Panc1 (cell line): Measurements from ENCODE around the gene ADSS1. TPM values are rescaled to one million over a fixed set of nuclear protein-coding genes. Genes with fewer than 3 reads are reported as not detected.

Source experiments
- ATAC-seq: fragments of 200-7000 bp; cut with Tn5 transposase; 2 replicates; pipeline ENCODE4 v1.9.1; 2020; ENCODE audit warnings: mild to moderate bottlenecking, moderate library complexity
- BruUV-seq: library from RNA; stranded (reverse); fragments of 400-500 nt; replicated peaks from 2 replicates; lab custom pipeline; 2021; lab: Mats Ljungman, UMichigan
- CTCF ChIA-PET: fragments of 300-600 bp; sonication (Branson Sonifier 250); formaldehyde crosslinking; loops from one replicate; lab custom pipeline; 2022; ENCODE audit warnings: antibody characterized with exemption; lab: Charles Lee
- POLR2A ChIA-PET: fragments of 300-600 bp; sonication (Branson Sonifier 250); formaldehyde crosslinking; loops from one replicate; lab custom pipeline; 2022; ENCODE audit warnings: antibody characterized with exemption; lab: Charles Lee
- DNase-seq: peaks from one replicate; pipeline ENCODE4 v3.0.0-alpha.2; 2010; ENCODE audit warnings: low read depth, low spot score
- H3K27ac ChIP-seq: 2 replicates; pipeline ENCODE4 v1.5.1; 2011; ENCODE audit warnings: mild to moderate bottlenecking, low read length, inconsistent platforms
- H3K27me3 ChIP-seq: fragments of 200-500 bp; sonication (Bioruptor generic); 2 replicates; pipeline ENCODE4 v1.6.0; 2014; ENCODE audit warnings: low read length, inconsistent platforms; ENCODE audit not compliant: control insufficient read depth, insufficient read depth
- H3K36me3 ChIP-seq: fragments of 200-500 bp; sonication (Bioruptor generic); 2 replicates; pipeline ENCODE4 v1.5.1; 2014; ENCODE audit warnings: inconsistent platforms, mild to moderate bottlenecking, low read length, moderate library complexity; ENCODE audit not compliant: control insufficient read depth, insufficient read depth
- H3K4me1 ChIP-seq: 2 replicates; pipeline ENCODE4 v1.5.1; 2011; ENCODE audit warnings: inconsistent platforms, mild to moderate bottlenecking, low read length, moderate library complexity; ENCODE audit not compliant: control insufficient read depth, insufficient read depth
- H3K4me3 ChIP-seq, 2 experiments: 2 replicates each; pipeline ENCODE4 v1.5.1; 2011 to 2012; ENCODE audit warnings: low read depth in 2 of 2, low read length in 2 of 2, mild to moderate bottlenecking in 2 of 2, inconsistent platforms in 1 of 2, moderate library complexity in 1 of 2
- H3K9me3 ChIP-seq: fragments of 200-500 bp; sonication (Bioruptor generic); 2 replicates; pipeline ENCODE4 v1.5.1; 2014; ENCODE audit warnings: low read depth, mild to moderate bottlenecking, inconsistent platforms, low read length, moderate library complexity; ENCODE audit not compliant: control insufficient read depth, insufficient read depth
- POLR2AphosphoS5 ChIP-seq: IDR thresholded peaks from 2 replicates; pipeline ENCODE4 v1.6.1; 2012; ENCODE audit warnings: mild to moderate bottlenecking, low read depth, low read length, moderate library complexity
- SIN3A ChIP-seq: IDR thresholded peaks from 2 replicates; pipeline ENCODE4 v1.6.1; 2012; ENCODE audit warnings: low read depth, mild to moderate bottlenecking, low read length, moderate library complexity, borderline replicate concordance; ENCODE audit not compliant: insufficient read depth
- TCF7L2 ChIP-seq: IDR thresholded peaks from 2 replicates; pipeline ENCODE4 v1.6.1; 2011; ENCODE audit warnings: mild to moderate bottlenecking, low read depth, low read length, inconsistent platforms
- in situ Hi-C: cut with HindIII; loops from 2 replicates; pipeline ENCODE4 v1.10.0; 2016; ENCODE audit warnings: low sequenced_read_pairs, low pct_unique_long_range_greater_than_20kb
- intact Hi-C: fragments of 100-400 bp; cut with micrococcal nuclease; formaldehyde crosslinking; loops from one replicate; pipeline ENCODE4 v1.10.0; 2022; ENCODE audit not compliant: unreplicated experiment
- total RNA-seq: library from RNA; stranded (reverse); gene quantifications from one replicate; pipeline ENCODE4 v1.2.1, GENCODE V29; 2021; ENCODE audit not compliant: unreplicated experiment
- TF ChIP-seq, protein P1 (sequence below): fragments of 450-650 bp; IDR thresholded peaks from 2 replicates; pipeline ENCODE4 v1.5.1; 2017; ENCODE audit warnings: mild to moderate bottlenecking
- TF ChIP-seq, protein P2 (sequence below), 2 experiments: IDR thresholded peaks; 2 replicates each; pipeline ENCODE4 v1.6.1; 2011 to 2012; ENCODE audit warnings: low read depth in 2 of 2, control low read depth in 1 of 2, low read length in 1 of 2, mild to moderate bottlenecking in 1 of 2, moderate library complexity in 1 of 2; ENCODE audit not compliant: insufficient read depth in 1 of 2

Gene ADSS1
- total RNA-seq, 1 experiment from 2014 or later: 9.4 TPM

DNA sequence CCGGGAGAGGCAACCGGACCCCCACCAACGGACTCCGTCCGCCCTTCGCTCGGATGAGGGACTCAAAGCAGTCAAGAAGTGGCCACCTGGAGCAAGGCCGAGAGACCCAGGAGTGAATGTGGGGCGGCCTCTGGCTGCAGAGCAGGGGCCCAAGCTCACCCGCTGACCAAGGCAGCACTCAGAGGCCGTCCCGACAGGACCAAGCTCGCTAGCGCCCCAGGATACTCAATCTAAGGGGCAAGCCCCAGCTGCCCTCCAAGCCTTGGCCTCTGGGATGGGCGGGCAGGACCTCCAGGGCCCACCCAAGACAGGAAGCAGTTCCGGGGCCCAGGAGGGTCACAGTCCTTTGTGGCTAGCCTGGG, 70.6 kb downstream of the ADSS1 start:
- ChIA-PET CTCF (interaction anchor here (1.0 kb wide), 1 partner anchor 32 kb away, joined by 3 read pairs; no protein-coding TSS in a partner anchor), POLR2A (no interaction called here)
- in situ Hi-C loops (no loop called here), intact Hi-C loops (no loop called here)
- TF ChIP-seq SIN3A (no peak), TCF7L2 (no peak), POLR2AphosphoS5 (no peak)
- TF ChIP-seq, protein P1, sequence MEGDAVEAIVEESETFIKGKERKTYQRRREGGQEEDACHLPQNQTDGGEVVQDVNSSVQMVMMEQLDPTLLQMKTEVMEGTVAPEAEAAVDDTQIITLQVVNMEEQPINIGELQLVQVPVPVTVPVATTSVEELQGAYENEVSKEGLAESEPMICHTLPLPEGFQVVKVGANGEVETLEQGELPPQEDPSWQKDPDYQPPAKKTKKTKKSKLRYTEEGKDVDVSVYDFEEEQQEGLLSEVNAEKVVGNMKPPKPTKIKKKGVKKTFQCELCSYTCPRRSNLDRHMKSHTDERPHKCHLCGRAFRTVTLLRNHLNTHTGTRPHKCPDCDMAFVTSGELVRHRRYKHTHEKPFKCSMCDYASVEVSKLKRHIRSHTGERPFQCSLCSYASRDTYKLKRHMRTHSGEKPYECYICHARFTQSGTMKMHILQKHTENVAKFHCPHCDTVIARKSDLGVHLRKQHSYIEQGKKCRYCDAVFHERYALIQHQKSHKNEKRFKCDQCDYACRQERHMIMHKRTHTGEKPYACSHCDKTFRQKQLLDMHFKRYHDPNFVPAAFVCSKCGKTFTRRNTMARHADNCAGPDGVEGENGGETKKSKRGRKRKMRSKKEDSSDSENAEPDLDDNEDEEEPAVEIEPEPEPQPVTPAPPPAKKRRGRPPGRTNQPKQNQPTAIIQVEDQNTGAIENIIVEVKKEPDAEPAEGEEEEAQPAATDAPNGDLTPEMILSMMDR: no peak
- TF ChIP-seq, protein P2, sequence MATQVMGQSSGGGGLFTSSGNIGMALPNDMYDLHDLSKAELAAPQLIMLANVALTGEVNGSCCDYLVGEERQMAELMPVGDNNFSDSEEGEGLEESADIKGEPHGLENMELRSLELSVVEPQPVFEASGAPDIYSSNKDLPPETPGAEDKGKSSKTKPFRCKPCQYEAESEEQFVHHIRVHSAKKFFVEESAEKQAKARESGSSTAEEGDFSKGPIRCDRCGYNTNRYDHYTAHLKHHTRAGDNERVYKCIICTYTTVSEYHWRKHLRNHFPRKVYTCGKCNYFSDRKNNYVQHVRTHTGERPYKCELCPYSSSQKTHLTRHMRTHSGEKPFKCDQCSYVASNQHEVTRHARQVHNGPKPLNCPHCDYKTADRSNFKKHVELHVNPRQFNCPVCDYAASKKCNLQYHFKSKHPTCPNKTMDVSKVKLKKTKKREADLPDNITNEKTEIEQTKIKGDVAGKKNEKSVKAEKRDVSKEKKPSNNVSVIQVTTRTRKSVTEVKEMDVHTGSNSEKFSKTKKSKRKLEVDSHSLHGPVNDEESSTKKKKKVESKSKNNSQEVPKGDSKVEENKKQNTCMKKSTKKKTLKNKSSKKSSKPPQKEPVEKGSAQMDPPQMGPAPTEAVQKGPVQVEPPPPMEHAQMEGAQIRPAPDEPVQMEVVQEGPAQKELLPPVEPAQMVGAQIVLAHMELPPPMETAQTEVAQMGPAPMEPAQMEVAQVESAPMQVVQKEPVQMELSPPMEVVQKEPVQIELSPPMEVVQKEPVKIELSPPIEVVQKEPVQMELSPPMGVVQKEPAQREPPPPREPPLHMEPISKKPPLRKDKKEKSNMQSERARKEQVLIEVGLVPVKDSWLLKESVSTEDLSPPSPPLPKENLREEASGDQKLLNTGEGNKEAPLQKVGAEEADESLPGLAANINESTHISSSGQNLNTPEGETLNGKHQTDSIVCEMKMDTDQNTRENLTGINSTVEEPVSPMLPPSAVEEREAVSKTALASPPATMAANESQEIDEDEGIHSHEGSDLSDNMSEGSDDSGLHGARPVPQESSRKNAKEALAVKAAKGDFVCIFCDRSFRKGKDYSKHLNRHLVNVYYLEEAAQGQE (IDR thresholded peaks at IDR 0.05; ENCODE audit: insufficient read depth in 1 of 2, low read depth in 2 of 2, low read length in 1 of 2): no peak
- DNase-seq (no peak), ATAC-seq (no peak)
- Histone ChIP-seq H3K36me3 (peaks cover 2% of the 10 kb centered on the region; the same call in 1 of the 2 replicates), H3K27ac (peak overlapping the region; percentile 81), H3K4me1 (peaks cover 61% of the 10 kb centered on the region), H3K4me3 (peak overlapping the region; percentile 64), H3K9me3 (no peaks in the 10 kb centered on the region), H3K27me3 (no peaks in the 10 kb centered on the region)
- no TSS peak for BruUV-seq

DNA sequence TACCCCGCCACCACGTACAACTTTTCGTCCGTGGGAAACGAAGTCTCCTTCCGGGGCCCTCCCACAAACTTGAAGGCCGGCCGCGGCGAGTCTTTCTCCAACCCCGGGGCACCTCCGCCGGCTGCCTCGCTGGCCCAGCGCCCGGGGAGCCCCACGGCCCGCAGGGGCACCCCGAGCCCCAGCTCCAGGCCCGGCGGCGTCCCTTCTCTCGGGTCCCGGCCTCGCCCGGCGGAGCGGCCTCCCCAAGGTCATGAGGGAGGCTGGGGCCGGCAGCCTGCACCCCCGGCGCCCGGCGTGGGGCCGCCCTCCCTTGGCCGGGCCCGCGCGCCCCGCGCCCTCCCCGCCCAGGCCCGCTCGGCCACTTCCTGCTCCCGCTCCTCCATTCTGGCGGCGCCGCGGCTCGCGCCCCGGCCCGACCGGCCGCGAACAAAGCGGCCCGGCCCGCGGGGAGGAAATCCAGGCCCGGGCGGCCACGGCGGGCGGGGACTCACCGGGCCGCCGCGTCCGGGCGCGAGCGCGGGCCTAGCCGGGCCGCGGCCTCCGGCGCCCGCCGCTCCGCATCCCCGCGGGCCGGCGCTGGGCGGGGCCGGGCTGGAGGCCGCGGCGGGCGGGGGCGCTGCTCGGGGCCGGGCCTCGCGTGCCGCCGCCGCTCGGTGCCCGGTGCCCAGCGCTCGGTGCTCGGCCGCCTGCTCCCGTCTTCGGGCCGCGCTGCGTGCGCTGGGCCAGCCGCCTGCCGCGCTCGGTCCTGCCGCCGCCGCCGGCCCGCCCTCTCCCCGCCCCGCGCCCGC, 71.2 kb downstream of the ADSS1 start, which contains the start of gene AKT1:
Gene AKT1, minus strand, starts transcription at position 756 of the 788 bp plus-strand sequence. CDS start 3,105 bp downstream, outside the sequence.
- H3K4me3 ChIP-seq: peak within 1 kb of the TSS; percentile 64
- H3K36me3 ChIP-seq: peaks cover 2% of the 10 kb centered on the region; the same call in 1 of the 2 replicates
- intact Hi-C loops (no loop called here), in situ Hi-C loops (no loop called here)
- CTCF ChIA-PET: interaction anchor here (1.0 kb wide), 1 partner anchor 31 kb away, joined by 3 read pairs; no protein-coding TSS in a partner anchor
- no peaks in the 10 kb centered on the region for H3K27me3 ChIP-seq
- H3K9me3 ChIP-seq: no peaks in the 10 kb centered on the region
- ATAC-seq (peak; percentile 62), DNase-seq (no peak)
- POLR2A ChIA-PET: no interaction called here
- TF ChIP-seq, protein P2 (IDR thresholded peaks at IDR 0.05; ENCODE audit: insufficient read depth in 1 of 2, low read depth in 2 of 2, low read length in 1 of 2): no peak
- TF ChIP-seq, protein P1: no peak
- TF ChIP-seq TCF7L2: no peak
- TF ChIP-seq SIN3A: no peak
- no peak for TF ChIP-seq POLR2AphosphoS5
- H3K27ac ChIP-seq: peak within 1 kb of the TSS; percentile 84
- peaks cover 62% of the 10 kb centered on the region for H3K4me1 ChIP-seq
- BruUV-seq: no TSS peak
